HG02642 (cell line): ENCODE results near the gene UGT1A7.

ENCODE experiments used
- ATAC-seq: cut with Tn5 transposase; IDR thresholded peaks from one replicate; pipeline ENCODE4 v1.9.1; 2021; ENCODE audit warnings: mild to moderate bottlenecking; ENCODE audit not compliant: unreplicated experiment, poor library complexity

Gene UGT1A7

DNA sequence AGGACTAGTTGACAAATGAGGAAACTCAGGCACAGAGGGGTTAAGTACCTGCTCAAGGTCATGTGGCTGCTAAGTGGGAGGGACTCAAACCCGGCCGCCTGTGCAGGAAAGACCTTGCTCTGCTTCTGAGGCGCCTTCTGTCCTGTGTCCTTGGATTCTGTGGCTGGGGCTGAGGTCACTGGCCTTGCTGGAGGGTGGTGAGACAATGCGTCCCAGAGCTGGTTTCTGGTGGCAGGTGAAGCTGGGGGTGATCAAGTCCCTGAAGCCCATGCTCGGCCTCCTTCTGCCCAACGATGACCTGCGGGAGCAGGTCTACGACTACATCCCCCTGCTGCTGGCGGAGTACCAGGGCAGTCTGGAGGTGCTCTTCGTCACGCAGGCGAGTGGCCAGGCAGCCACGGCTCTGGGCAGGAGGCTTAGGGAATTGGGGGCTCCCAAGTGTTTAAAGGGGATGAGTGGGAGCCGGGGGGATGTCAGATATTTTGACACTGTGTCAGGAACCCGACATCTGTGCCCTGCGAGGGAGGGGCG lies 112.5 kb downstream of the UGT1A7 start:
- no peak for ATAC-seq

- ATAC-seq: no peak
Measured at GRCh38 chr2:233795735-233796171, 114.1 kb downstream of the UGT1A7 start.

DNA sequence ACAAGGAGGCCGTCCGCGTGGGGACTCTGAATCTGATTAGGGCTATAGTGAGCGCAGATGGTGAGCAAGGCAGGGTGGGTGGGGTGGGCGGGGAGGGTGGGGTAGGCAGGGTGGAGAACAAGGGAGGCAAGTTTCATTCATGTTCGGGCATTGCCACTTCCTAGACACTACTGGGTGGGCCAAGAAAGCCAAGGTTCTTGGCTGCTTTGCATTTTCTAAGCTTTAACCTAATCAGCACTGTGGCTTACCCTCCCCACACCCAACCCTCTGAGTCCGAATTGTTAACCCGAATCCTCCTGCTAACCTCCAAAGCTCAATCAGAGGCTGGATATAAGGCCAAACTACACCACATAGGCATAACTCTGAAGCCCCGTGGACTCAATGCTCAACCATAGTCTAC lies 114.6 kb downstream of the UGT1A7 start:
- ATAC-seq: no peak

GRCh38 chr2:233798335-233799086 lies 116.8 kb downstream of the UGT1A7 start:
- no peak for ATAC-seq

DNA sequence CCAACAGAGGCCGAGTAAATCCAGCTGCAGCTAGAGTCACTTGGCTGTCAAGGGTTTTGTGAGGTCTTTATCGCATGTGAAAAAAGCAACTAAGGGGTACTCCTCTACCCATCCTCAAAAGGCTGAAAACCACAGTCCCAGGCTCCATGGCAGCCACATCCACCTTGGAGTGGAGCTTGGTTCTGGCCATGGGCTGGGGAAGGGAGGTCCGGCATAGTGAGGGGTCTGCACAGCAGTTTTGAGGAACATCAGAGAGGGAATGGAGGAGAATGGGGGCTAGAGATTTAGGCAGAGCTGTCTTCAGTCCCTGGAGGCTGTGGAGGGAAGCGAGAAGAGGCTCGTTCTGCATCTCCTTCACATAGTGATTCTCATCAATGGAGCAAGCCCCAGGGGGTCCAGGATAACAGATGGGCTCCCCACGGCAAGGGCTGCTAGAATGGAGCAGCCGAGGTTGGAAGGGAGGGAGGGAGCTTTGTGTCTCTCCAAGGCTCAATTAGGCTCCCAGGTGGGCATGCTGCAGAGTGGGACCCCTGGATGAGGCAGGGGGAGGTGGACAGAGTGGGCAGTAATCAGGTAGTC lies 117.5 kb downstream of the UGT1A7 start:
- no peak for ATAC-seq

- no peak for ATAC-seq
Measured at GRCh38 chr2:233799716-233800115, 118.0 kb downstream of the UGT1A7 start.

GRCh38 chr2:233800208-233800607 lies 118.5 kb downstream of the UGT1A7 start:
- no peak for ATAC-seq

DNA sequence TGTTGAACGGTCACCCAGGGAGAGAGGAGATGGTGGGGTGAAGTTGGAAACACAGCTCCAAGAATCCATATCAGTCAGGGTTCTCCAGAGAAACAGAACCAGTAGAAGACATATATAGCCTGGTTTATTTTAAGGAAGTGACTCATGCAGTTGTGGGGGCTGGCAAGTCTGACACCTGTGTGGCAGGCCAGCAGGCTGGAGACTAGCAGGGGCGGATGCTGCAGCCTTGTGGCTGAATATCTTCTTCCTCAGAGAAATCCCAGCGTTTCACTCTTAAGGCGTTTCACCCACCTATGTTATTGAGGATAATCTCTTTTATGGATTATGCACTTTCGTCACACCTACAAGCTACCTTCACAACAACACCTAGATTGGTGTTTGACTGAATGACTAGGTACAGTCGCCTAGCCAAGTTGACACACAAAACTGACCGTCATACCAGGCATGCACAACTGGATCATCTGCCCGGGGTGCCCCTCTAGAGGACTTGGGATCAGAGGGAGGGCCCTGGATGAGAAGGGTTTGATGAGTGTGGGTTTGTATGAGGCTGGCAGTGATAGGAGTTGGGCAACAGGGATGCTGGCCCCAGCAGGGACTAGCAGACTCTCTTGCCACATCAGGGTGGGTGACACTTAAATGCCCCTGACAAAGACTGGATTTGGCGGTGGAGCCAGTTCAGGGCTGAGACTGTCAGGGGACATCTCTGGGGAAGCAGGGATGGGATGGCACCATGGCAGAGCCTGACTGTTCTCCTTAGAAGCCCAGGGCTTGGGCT lies 119.8 kb downstream of the UGT1A7 start:
- ATAC-seq: no peak

- no peak for ATAC-seq
Measured at GRCh38 chr2:233802132-233802815, 120.6 kb downstream of the UGT1A7 start.

- no peak for ATAC-seq
Measured at GRCh38 chr2:233803292-233803911, 121.7 kb downstream of the UGT1A7 start.

DNA sequence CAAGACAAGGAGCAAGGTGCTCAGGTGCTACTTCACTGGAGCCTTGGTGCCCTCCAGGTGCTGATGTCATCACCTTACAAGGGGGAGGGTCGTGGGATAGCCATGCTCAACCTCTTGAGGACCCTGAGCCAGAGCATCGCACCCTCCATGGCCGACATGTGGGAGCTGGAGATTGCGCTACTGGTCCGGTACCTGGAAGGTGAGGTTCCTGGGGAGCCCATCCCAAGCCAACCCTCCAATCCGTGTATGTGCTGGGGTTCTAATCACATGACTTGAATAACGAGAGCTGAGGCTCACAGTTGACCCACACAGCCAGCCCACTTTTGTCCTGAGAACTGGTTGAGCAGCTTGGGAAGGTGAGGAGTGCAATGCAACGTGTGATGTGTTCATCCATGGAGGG lies 122.3 kb downstream of the UGT1A7 start:
- no peak for ATAC-seq

DNA sequence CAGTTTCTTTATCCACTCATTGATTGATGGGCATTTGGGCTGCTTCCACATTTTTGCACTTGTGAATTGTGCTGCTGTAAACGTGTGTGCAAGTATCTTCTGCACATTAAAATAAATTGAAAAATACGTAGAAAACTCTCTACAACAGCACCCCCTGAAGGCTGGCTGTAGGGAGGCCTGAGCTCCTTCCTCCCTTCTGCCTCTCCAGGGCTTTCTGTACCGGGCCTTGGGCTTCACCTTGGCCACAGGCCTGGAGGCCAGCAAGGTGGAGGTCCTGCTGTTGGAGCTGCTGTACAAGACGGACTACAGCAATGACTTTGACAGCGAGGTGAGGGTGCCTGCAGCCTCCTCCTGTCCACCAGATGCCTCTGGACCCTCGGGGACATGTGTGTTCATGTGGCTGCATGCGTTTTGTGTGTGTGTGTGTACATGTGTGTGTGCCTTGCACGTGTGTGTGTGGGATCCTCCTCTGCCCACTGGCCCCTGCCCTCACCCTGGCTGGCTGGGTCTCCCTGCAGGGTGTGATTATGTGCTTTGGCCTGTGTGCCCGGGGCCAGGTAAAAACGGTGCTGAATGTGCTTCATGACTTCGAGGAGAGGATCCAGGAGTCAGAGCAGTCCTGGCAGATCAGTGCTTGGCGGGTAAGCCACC lies 125.6 kb downstream of the UGT1A7 start:
- no peak for ATAC-seq

GRCh38 chr2:233807966-233808935 lies 126.5 kb downstream of the UGT1A7 start:
- ATAC-seq: no peak

GRCh38 chr2:233810385-233810784 lies 128.7 kb downstream of the UGT1A7 start:
- no peak for ATAC-seq

DNA sequence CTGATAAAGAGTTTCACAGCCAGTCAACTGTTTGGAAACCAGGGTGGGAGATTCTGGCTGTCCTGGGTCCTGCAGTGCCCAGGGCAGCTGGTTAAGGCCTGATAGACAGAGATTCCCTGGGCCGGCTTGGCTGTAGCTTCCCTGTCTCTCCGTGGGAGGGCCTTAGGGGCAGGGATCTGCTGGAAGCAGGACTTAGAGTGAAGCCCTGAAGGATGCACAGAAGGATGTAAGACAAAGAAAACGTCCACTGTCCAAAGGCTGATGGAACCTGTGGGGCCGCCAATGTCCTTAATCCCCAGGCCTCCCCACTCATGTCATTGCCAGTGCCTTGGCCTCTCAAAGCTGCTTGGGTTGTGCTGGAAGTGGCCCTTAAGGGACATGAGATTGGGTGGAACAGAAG lies 129.4 kb downstream of the UGT1A7 start:
- no peak for ATAC-seq

DNA sequence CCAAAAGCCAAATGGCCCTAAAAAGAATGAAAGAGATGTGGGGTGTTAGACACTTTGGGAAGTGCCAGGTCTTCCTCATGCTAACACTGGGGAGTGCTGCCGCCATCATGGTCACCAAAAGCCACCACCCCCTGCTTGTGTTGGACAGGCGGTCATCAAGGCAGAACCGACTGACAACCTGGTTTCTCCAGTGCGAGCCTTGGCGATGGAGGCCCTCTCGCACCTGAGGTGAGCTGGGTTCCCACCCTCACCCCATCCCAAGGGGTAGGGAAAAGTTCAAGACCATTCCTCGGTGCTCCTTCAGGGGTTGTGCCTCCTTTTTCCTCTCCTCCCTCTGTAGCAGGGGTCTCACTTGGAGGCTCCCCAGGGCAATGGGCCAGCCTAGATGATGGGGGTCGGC lies 130.0 kb downstream of the UGT1A7 start:
- no peak for ATAC-seq

GRCh38 chr2:233813236-233814055 lies 131.7 kb downstream of the UGT1A7 start:
- no peak for ATAC-seq
